Measurements from ENCODE around the gene HTR3B. TPM values are rescaled to one million over a fixed set of nuclear protein-coding genes. Genes with fewer than 3 reads are reported as not detected.
"Not testable (repeated sequence)": the region's sequence is repeated elsewhere in the genome, so short reads cannot be mapped to it uniquely, and the experiment has no call there.

HTR3B gene
- polyA plus RNA-seq, 1 donor from 2014 or later = not detected

- H2AFZ ChIP-seq (ENCODE audit: low read depth, low read length) = no peak overlapping the region
- H3K4me2 ChIP-seq (ENCODE audit: low read length) = no peak overlapping the region
- no peak overlapping the region for H3K9ac ChIP-seq (ENCODE audit: low read length)
- no peaks in the 10 kb centered on the region for H4K20me1 ChIP-seq (ENCODE audit: insufficient read depth)
- H3K36me3 ChIP-seq (ENCODE audit: insufficient read depth, low read length) = no peaks in the 10 kb centered on the region
- H3K27ac ChIP-seq (ENCODE audit: low read length) = no peak overlapping the region
- no peaks in the 10 kb centered on the region for H3K9me2 ChIP-seq (ENCODE audit: insufficient read depth, low read length)
- H3K79me2 ChIP-seq (replicated peaks; ENCODE audit: insufficient read depth, low read length) = no peaks in the 10 kb centered on the region
- no peak for TF ChIP-seq EZH2 (IDR thresholded peaks at IDR 0.05; ENCODE audit: borderline replicate concordance, insufficient read depth, low read length, poor library complexity, severe bottlenecking)
- no peak for TF ChIP-seq MXI1 (conservative IDR thresholded peaks at IDR 0.05; ENCODE audit: poor library complexity, severe bottlenecking)
- TF ChIP-seq, protein P1, sequence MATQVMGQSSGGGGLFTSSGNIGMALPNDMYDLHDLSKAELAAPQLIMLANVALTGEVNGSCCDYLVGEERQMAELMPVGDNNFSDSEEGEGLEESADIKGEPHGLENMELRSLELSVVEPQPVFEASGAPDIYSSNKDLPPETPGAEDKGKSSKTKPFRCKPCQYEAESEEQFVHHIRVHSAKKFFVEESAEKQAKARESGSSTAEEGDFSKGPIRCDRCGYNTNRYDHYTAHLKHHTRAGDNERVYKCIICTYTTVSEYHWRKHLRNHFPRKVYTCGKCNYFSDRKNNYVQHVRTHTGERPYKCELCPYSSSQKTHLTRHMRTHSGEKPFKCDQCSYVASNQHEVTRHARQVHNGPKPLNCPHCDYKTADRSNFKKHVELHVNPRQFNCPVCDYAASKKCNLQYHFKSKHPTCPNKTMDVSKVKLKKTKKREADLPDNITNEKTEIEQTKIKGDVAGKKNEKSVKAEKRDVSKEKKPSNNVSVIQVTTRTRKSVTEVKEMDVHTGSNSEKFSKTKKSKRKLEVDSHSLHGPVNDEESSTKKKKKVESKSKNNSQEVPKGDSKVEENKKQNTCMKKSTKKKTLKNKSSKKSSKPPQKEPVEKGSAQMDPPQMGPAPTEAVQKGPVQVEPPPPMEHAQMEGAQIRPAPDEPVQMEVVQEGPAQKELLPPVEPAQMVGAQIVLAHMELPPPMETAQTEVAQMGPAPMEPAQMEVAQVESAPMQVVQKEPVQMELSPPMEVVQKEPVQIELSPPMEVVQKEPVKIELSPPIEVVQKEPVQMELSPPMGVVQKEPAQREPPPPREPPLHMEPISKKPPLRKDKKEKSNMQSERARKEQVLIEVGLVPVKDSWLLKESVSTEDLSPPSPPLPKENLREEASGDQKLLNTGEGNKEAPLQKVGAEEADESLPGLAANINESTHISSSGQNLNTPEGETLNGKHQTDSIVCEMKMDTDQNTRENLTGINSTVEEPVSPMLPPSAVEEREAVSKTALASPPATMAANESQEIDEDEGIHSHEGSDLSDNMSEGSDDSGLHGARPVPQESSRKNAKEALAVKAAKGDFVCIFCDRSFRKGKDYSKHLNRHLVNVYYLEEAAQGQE (IDR thresholded peaks at IDR 0.05; ENCODE audit: borderline replicate concordance) = no peak
- TF ChIP-seq TAF1 (IDR thresholded peaks at IDR 0.05; ENCODE audit: low read depth) = no peak
- TF ChIP-seq SMC3 (conservative IDR thresholded peaks at IDR 0.05; ENCODE audit: poor library complexity) = no peak
- TF ChIP-seq EP300 (conservative IDR thresholded peaks at IDR 0.05; ENCODE audit: poor library complexity, severe bottlenecking) = no peak
- no peak for TF ChIP-seq POLR2AphosphoS5 (IDR thresholded peaks at IDR 0.05)
- TF ChIP-seq, protein P2, sequence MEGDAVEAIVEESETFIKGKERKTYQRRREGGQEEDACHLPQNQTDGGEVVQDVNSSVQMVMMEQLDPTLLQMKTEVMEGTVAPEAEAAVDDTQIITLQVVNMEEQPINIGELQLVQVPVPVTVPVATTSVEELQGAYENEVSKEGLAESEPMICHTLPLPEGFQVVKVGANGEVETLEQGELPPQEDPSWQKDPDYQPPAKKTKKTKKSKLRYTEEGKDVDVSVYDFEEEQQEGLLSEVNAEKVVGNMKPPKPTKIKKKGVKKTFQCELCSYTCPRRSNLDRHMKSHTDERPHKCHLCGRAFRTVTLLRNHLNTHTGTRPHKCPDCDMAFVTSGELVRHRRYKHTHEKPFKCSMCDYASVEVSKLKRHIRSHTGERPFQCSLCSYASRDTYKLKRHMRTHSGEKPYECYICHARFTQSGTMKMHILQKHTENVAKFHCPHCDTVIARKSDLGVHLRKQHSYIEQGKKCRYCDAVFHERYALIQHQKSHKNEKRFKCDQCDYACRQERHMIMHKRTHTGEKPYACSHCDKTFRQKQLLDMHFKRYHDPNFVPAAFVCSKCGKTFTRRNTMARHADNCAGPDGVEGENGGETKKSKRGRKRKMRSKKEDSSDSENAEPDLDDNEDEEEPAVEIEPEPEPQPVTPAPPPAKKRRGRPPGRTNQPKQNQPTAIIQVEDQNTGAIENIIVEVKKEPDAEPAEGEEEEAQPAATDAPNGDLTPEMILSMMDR (IDR thresholded peaks at IDR 0.05; ENCODE audit: poor library complexity, severe bottlenecking) = no peak
- TF ChIP-seq RAD21 (conservative IDR thresholded peaks at IDR 0.05) = no peak
- no peak overlapping the region for H3K4me3 ChIP-seq (ENCODE audit: low read length)
- no peaks in the 10 kb centered on the region for H3F3A ChIP-seq (ENCODE audit: insufficient read depth, low read length, poor library complexity, severe bottlenecking)
- H3K9me3 ChIP-seq (ENCODE audit: low read length) = no peaks in the 10 kb centered on the region
- H3K27me3 ChIP-seq (ENCODE audit: insufficient read depth, low read depth, low read length) = no peaks in the 10 kb centered on the region
Measured at GRCh38 chr11:113932788-113933187, 28.2 kb downstream of the HTR3B start.

- not testable (repeated sequence) for H4K20me1 ChIP-seq (ENCODE audit: insufficient read depth); H3K9ac ChIP-seq (ENCODE audit: low read length); H3K4me3 ChIP-seq (ENCODE audit: low read length); H3K27me3 ChIP-seq (ENCODE audit: insufficient read depth, low read depth, low read length); H3F3A ChIP-seq (ENCODE audit: insufficient read depth, low read length, poor library complexity, severe bottlenecking); H2AFZ ChIP-seq (ENCODE audit: low read depth, low read length); H3K27ac ChIP-seq (ENCODE audit: low read length); H3K79me2 ChIP-seq (replicated peaks; ENCODE audit: insufficient read depth, low read length); H3K36me3 ChIP-seq (ENCODE audit: insufficient read depth, low read length); H3K9me3 ChIP-seq (ENCODE audit: low read length); H3K9me2 ChIP-seq (ENCODE audit: insufficient read depth, low read length); H3K4me2 ChIP-seq (ENCODE audit: low read length)
Measured at GRCh38 chr11:113934193-113934592, 29.6 kb downstream of the HTR3B start.

DNA sequence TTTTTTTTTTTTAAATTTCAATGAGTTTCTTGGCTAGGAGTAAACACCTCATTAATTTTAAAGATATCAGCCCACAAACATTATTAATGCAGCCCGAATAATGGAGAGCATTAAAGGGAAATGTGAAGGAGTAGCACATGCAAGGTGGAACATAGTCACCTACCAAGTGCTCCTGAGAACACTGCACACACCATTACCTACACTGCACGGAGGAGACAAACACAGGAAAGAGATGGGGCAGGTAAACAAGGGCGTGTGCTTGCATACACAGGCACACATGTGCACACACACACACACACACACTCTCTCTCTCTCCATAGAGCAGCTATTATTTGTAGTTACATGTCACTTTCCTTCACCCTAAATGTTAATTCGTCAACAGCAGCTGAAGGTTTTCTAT is 30.2 kb downstream of the HTR3B start:
- TF ChIP-seq, protein P1 (IDR thresholded peaks at IDR 0.05; ENCODE audit: borderline replicate concordance) = no peak
- no peak for TF ChIP-seq EZH2 (IDR thresholded peaks at IDR 0.05; ENCODE audit: borderline replicate concordance, insufficient read depth, low read length, poor library complexity, severe bottlenecking)
- TF ChIP-seq SMC3 (conservative IDR thresholded peaks at IDR 0.05; ENCODE audit: poor library complexity) = no peak
- no peak for TF ChIP-seq EP300 (conservative IDR thresholded peaks at IDR 0.05; ENCODE audit: poor library complexity, severe bottlenecking)
- TF ChIP-seq, protein P2 (IDR thresholded peaks at IDR 0.05; ENCODE audit: poor library complexity, severe bottlenecking) = no peak
- no peak for TF ChIP-seq TAF1 (IDR thresholded peaks at IDR 0.05; ENCODE audit: low read depth)
- TF ChIP-seq POLR2AphosphoS5 (IDR thresholded peaks at IDR 0.05) = no peak
- TF ChIP-seq RAD21 (conservative IDR thresholded peaks at IDR 0.05) = no peak
- TF ChIP-seq MXI1 (conservative IDR thresholded peaks at IDR 0.05; ENCODE audit: poor library complexity, severe bottlenecking) = no peak
- H3K4me3 ChIP-seq (ENCODE audit: low read length) = no peak overlapping the region
- no peaks in the 10 kb centered on the region for H3K36me3 ChIP-seq (ENCODE audit: insufficient read depth, low read length)
- H3K27ac ChIP-seq (ENCODE audit: low read length) = no peak overlapping the region
- no peaks in the 10 kb centered on the region for H3K9me3 ChIP-seq (ENCODE audit: low read length)
- H2AFZ ChIP-seq (ENCODE audit: low read depth, low read length) = no peak overlapping the region
- H3K4me2 ChIP-seq (ENCODE audit: low read length) = no peak overlapping the region
- H3F3A ChIP-seq (ENCODE audit: insufficient read depth, low read length, poor library complexity, severe bottlenecking) = no peaks in the 10 kb centered on the region
- H3K79me2 ChIP-seq (replicated peaks; ENCODE audit: insufficient read depth, low read length) = no peaks in the 10 kb centered on the region
- no peak overlapping the region for H3K9ac ChIP-seq (ENCODE audit: low read length)
- H3K27me3 ChIP-seq (ENCODE audit: insufficient read depth, low read depth, low read length) = no peaks in the 10 kb centered on the region
- H3K9me2 ChIP-seq (ENCODE audit: insufficient read depth, low read length) = no peaks in the 10 kb centered on the region
- H4K20me1 ChIP-seq (ENCODE audit: insufficient read depth) = no peaks in the 10 kb centered on the region

All from neural cell (in vitro differentiated cells).